COR-L47 (cell line): ENCODE data around the gene POU2F1.

Experiments
- DNase-seq: peaks from one replicate; lab custom pipeline; 2025; lab: John Stamatoyannopoulos, UW

The POU2F1 gene

GRCh38 chr1:167467752-167468151, 247.1 kb downstream of the POU2F1 start:
- DNase-seq: no peak

GRCh38 chr1:167469280-167469965, 248.7 kb downstream of the POU2F1 start:
- no peak for DNase-seq

GRCh38 chr1:167471568-167471967, 250.9 kb downstream of the POU2F1 start:
- no peak for DNase-seq

- no peak for DNase-seq
Measured at GRCh38 chr1:167472752-167473521, 252.3 kb downstream of the POU2F1 start.

GRCh38 chr1:167473761-167474160, 253.1 kb downstream of the POU2F1 start:
- no peak for DNase-seq

GRCh38 chr1:167474191-167474641, 253.5 kb downstream of the POU2F1 start:
- no peak for DNase-seq

GRCh38 chr1:167476061-167476460, 255.4 kb downstream of the POU2F1 start:
- no peak for DNase-seq
